HG02798 (cell line): Measurements from ENCODE around the gene PGAM2.

Experiments used
- ATAC-seq: cut with Tn5 transposase; IDR thresholded peaks from one replicate; pipeline ENCODE4 v1.9.1; 2021; ENCODE audit warnings: mild to moderate bottlenecking; ENCODE audit not compliant: unreplicated experiment, poor library complexity

PGAM2 gene

GRCh38 chr7:44086627-44087026 lies 21.3 kb upstream of the PGAM2 start:
- ATAC-seq: no peak

- no peak for ATAC-seq
Observed at GRCh38 chr7:44085546-44085945, 20.2 kb upstream of the PGAM2 start.

GRCh38 chr7:44084701-44085100 lies 19.3 kb upstream of the PGAM2 start:
- ATAC-seq: no peak

- no peak for ATAC-seq
Observed at GRCh38 chr7:44083796-44084195, 18.4 kb upstream of the PGAM2 start.

- ATAC-seq: peak; percentile 96
Observed at GRCh38 chr7:44082541-44083207, 17.3 kb upstream of the PGAM2 start.

- ATAC-seq: no peak
Observed at GRCh38 chr7:44081266-44081748, 15.9 kb upstream of the PGAM2 start.

GRCh38 chr7:44080686-44081265 lies 15.4 kb upstream of the PGAM2 start:
- ATAC-seq: no peak

- no peak for ATAC-seq
Observed at GRCh38 chr7:44080118-44080517, 14.8 kb upstream of the PGAM2 start.

GRCh38 chr7:44079331-44080021 lies 14.1 kb upstream of the PGAM2 start:
- no peak for ATAC-seq

GRCh38 chr7:44078521-44078920 lies 13.2 kb upstream of the PGAM2 start:
- ATAC-seq: no peak

- no peak for ATAC-seq
Observed at GRCh38 chr7:44077681-44078091, 12.3 kb upstream of the PGAM2 start.

GRCh38 chr7:44077061-44077460 lies 11.7 kb upstream of the PGAM2 start:
- no peak for ATAC-seq

- no peak for ATAC-seq
Observed at GRCh38 chr7:44076101-44076895, 10.9 kb upstream of the PGAM2 start.

- ATAC-seq: no peak
Observed at GRCh38 chr7:44075296-44076075, 10.1 kb upstream of the PGAM2 start.

GRCh38 chr7:44074349-44074695 lies 9.0 kb upstream of the PGAM2 start:
- ATAC-seq: no peak

- peak; percentile 69 for ATAC-seq
Observed at GRCh38 chr7:44073664-44074348, 8.4 kb upstream of the PGAM2 start.

GRCh38 chr7:44072364-44073231 lies 7.2 kb upstream of the PGAM2 start:
- no peak for ATAC-seq

- no peak for ATAC-seq
Observed at GRCh38 chr7:44071726-44072363, 6.5 kb upstream of the PGAM2 start.
